Uterus (tissue), 4 donors: ENCODE data around the gene KCNJ14. TPM values are rescaled to one million over a fixed set of nuclear protein-coding genes. Genes with fewer than 3 reads are reported as not detected.
A peak's percentile ranks its signal among the peaks of the same experiment; 100 is the strongest.

ENCODE experiments used
- DNase-seq, 2 donors: peaks; one replicate each; pipeline ENCODE4 v3.0.0-alpha.2; 2019 to 2020
- H3K27ac ChIP-seq, 2 donors: fragments of 200-600 bp; sonication (generic); 1 replicate in 1 of 2; 2 replicates in 1 of 2; pipeline ENCODE4 v1.5.1; 2016 to 2018
- H3K27me3 ChIP-seq, 2 donors: fragments of 200-600 bp; sonication (generic); one replicate each; pipeline ENCODE4 v1.5.1; 2018 to 2019; ENCODE audit warnings: control low read depth in 1 of 2
- H3K36me3 ChIP-seq, 2 donors: fragments of 200-600 bp; sonication (generic); one replicate each; pipeline ENCODE4 v1.5.1; 2019; ENCODE audit warnings: control low read depth in 1 of 2
- H3K4me1 ChIP-seq, 2 donors: fragments of 200-600 bp; sonication (generic); one replicate each; pipeline ENCODE4 v1.5.1; 2018 to 2019; ENCODE audit warnings: control low read depth in 1 of 2
- H3K4me3 ChIP-seq, 2 donors: fragments of 200-600 bp; sonication (generic); 1 replicate in 1 of 2; 2 replicates in 1 of 2; pipeline ENCODE4 v1.5.1; 2018 to 2019; ENCODE audit warnings: mild to moderate bottlenecking in 1 of 2
- H3K9me3 ChIP-seq, 2 donors: fragments of 200-600 bp; sonication (generic); one replicate each; pipeline ENCODE4 v1.5.1; 2019; ENCODE audit warnings: control low read depth in 1 of 2
- POLR2A ChIP-seq, 2 donors: fragments of 450-650 bp; IDR thresholded peaks; one replicate each; pipeline ENCODE4 v1.6.1; 2016; ENCODE audit warnings: antibody characterized with exemption in 2 of 2, mild to moderate bottlenecking in 1 of 2, moderate library complexity in 1 of 2
- intact Hi-C: fragments of 100-400 bp; cut with DNase I; formaldehyde crosslinking; loops from one replicate; pipeline ENCODE4 v1.15.1; 2023; ENCODE audit warnings: low total_unique reads
- total RNA-seq, 4 donors: library from RNA; depleted of rRNA in 3 of 4; stranded (reverse); fragments of >200 nt in 3 of 4; gene quantifications; one replicate each; pipeline versions ENCODE4 v1.1.0 to v1.2.4, GENCODE V29; 2014 to 2023
- TF ChIP-seq, protein P1 (sequence below), 4 experiments: fragments of 200-600 bp in 2 of 4; fragments of 450-650 bp in 2 of 4; sonication (generic) in 2 of 4; IDR thresholded peaks; one replicate each; pipeline ENCODE4 v1.5.1; 2016 to 2019; ENCODE audit warnings: antibody characterized with exemption in 4 of 4, mild to moderate bottlenecking in 2 of 4, moderate library complexity in 1 of 4
- donor health status: DM: yes; HTN: yes; CAD: no.

The KCNJ14 gene
- total RNA-seq, result 1 to 10 TPM in 2 of 4 donors, under 1 TPM in 1, not detected in 1; 0.29 to 2.2 (median 1.2) TPM

DNA sequence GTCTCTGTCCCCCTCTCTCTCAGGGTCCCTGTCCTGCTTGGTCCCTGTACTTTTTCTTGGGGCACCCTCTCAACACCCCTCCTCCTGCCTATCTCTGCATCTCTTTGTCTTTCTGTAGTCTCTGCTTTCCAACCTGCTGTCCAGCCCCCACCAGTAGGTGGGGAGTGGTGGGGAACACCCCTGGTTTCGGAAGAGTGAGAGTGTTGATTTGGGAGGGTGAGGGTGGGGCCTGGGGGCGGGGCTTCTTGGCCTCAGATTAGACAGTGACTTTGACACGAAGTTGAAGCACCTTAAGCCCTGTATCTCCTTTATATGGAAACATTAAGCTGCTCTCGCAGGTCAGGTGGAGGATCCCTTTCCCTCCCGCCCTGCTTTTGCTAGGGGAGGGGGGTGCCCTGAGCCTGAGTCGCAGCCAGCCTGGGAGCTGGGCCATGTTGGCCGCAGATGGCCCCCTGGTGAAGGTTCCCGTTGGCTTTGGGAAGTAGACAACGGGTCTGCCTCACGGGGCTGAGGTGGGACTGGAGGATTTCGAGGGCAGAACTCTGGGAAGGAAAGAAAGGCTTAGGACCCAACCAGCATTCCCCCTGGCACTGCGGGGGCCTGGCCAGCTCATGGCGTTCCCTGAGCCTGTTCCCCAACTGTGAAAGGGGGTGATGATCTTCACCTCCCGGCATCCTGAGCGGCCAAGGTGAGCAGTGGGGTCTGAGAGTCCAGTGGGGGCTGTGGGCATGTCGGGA is at the start of gene KCNJ14:
Gene KCNJ14, plus strand, starts transcription at position 404 of the 737 bp plus-strand sequence. CDS start 6,151 bp downstream, outside the sequence.
- no peak for TF ChIP-seq POLR2A (IDR thresholded peaks at IDR 0.05)
- TF ChIP-seq, protein P1, sequence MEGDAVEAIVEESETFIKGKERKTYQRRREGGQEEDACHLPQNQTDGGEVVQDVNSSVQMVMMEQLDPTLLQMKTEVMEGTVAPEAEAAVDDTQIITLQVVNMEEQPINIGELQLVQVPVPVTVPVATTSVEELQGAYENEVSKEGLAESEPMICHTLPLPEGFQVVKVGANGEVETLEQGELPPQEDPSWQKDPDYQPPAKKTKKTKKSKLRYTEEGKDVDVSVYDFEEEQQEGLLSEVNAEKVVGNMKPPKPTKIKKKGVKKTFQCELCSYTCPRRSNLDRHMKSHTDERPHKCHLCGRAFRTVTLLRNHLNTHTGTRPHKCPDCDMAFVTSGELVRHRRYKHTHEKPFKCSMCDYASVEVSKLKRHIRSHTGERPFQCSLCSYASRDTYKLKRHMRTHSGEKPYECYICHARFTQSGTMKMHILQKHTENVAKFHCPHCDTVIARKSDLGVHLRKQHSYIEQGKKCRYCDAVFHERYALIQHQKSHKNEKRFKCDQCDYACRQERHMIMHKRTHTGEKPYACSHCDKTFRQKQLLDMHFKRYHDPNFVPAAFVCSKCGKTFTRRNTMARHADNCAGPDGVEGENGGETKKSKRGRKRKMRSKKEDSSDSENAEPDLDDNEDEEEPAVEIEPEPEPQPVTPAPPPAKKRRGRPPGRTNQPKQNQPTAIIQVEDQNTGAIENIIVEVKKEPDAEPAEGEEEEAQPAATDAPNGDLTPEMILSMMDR (IDR thresholded peaks at IDR 0.05), result no peak
- Histone ChIP-seq H3K4me1 (no peaks in the 10 kb centered on the region), H3K27me3 (no peaks in the 10 kb centered on the region), H3K36me3 (no peaks in the 10 kb centered on the region), H3K4me3 (no peak within 1 kb of the TSS), H3K27ac (no peak within 1 kb of the TSS), H3K9me3 (no peaks in the 10 kb centered on the region)
- intact Hi-C loops, result no loop called here
- no peak for DNase-seq

DNA sequence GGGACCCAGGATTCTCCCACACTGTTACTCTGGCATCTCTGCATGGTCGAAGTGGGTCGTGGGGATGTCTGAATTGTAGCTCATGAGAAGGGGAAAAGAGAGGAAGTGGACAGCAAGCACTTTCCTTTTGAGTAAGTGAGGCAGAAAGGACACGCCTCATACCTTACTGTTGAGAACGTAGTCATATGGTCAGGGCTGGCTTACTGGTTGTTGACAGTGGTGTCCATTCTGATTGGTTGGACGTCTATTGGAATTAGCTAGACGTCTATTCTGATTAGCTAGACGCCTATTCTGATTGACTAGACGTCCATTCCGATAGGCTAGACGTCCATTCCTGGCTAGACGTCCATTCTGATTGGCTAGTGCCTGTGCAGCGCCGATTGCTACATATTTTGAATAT is 49.5 kb upstream of the KCNJ14 start:
- Histone ChIP-seq H3K27me3 (no peaks in the 10 kb centered on the region), H3K36me3 (no peaks in the 10 kb centered on the region), H3K27ac (no peak overlapping the region), H3K4me3 (no peak overlapping the region), H3K4me1 (no peaks in the 10 kb centered on the region), H3K9me3 (no peaks in the 10 kb centered on the region)
- TF ChIP-seq POLR2A (IDR thresholded peaks at IDR 0.05), result no peak
- TF ChIP-seq, protein P1 (IDR thresholded peaks at IDR 0.05), result no peak
- no peak for DNase-seq
- intact Hi-C loops, result no loop called here

DNA sequence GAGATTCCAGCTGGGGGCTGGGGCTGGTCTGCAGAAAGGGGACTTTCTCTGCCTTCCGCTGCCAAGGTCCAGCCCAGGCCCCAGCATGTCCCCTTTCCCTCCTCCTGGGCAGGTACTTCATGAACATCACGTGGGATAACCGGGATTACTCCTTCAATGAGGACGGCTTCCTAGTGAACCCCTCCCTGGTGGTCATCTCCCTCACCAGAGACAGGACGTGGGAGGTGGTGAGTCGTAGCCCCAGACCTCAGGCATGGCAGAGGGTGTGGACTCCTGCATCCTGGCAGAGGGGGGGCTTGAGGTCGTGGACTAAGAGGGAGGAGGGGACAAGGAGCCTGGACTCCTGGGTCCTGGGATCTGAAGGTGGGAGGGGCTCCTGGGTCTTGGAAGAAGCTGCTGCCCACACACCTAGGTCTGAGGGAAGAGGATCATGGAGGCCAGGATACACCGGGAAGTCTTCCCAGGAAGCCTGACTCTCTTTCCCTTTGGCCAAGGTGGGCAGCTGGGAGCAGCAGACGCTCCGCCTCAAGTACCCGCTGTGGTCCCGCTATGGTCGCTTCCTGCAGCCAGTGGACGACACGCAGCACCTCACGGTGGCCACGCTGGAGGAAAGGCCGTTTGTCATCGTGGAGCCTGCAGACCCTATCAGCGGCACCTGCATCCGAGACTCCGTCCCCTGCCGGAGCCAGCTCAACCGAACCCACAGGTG is 41.3 kb upstream of the KCNJ14 start:
- no peaks in the 10 kb centered on the region for H3K4me1 ChIP-seq
- H3K9me3 ChIP-seq, result no peaks in the 10 kb centered on the region
- H3K36me3 ChIP-seq, result no peaks in the 10 kb centered on the region
- no peak overlapping the region for H3K27ac ChIP-seq
- no peaks in the 10 kb centered on the region for H3K27me3 ChIP-seq
- intact Hi-C loops, result no loop called here
- H3K4me3 ChIP-seq, result no peak overlapping the region
- TF ChIP-seq, protein P1 (IDR thresholded peaks at IDR 0.05), result no peak
- no peak for DNase-seq

DNA sequence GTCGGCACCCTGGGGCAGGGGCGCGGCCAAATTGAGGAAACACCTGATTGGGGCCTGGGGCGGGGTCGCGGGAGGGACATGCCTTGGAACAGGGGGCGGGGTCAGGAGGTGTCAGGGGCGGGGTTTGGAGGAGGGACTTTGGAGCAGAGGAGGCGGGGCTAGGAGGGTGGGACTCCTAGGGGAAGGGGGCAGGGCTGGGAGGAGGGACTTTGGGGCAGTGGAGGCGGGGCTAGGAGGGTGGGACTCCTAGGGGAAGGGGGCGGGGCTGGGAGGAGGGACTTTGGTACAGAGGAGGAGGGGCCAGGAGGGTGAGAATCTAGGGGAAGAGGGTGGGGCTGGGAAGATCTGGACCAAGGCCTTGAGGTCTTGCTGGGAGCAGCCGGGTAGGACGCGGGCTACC is 40.0 kb upstream of the KCNJ14 start:
- no peak overlapping the region for H3K27ac ChIP-seq
- no peaks in the 10 kb centered on the region for H3K36me3 ChIP-seq
- no peak for TF ChIP-seq POLR2A (IDR thresholded peaks at IDR 0.05)
- TF ChIP-seq, protein P1 (IDR thresholded peaks at IDR 0.05), result no peak
- DNase-seq, result peak in 1 of 2 donors; percentile 50
- no peaks in the 10 kb centered on the region for H3K27me3 ChIP-seq
- no peaks in the 10 kb centered on the region for H3K4me1 ChIP-seq
- no peak overlapping the region for H3K4me3 ChIP-seq
- H3K9me3 ChIP-seq, result no peaks in the 10 kb centered on the region
- intact Hi-C loops, result no loop called here

DNA sequence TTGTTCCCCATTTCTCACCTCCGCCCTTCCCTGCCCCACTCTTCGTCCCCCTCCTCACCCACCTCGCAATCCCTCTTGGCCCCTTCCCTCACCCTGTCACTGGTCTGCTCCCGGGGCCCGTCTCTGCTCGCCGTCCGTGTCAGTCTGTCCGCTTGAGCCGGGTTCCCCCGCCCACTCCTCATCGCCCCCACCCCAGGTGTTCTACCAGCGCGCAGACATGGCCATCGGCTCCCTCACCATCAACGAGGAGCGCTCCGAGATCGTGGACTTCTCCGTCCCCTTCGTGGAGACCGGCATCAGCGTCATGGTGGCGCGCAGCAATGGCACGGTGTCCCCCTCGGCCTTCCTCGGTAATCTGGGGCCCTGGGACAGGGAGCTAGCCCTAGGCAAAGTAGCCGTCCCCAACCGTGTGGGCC is 39.6 kb upstream of the KCNJ14 start:
- Histone ChIP-seq H3K9me3 (no peaks in the 10 kb centered on the region), H3K4me3 (no peak overlapping the region), H3K27me3 (no peaks in the 10 kb centered on the region), H3K36me3 (no peaks in the 10 kb centered on the region), H3K27ac (no peak overlapping the region), H3K4me1 (no peaks in the 10 kb centered on the region)
- no peak for TF ChIP-seq POLR2A (IDR thresholded peaks at IDR 0.05)
- TF ChIP-seq, protein P1 (IDR thresholded peaks at IDR 0.05), result no peak
- intact Hi-C loops, result no loop called here
- no peak for DNase-seq
